PFSK-1 (cell line): Measurements from ENCODE around the gene PSTK.

ENCODE experiments used
- POLR2AphosphoS5 ChIP-seq: IDR thresholded peaks from 2 replicates; pipeline ENCODE4 v1.6.1; 2012; ENCODE audit warnings: low read depth, mild to moderate bottlenecking, control low read depth, low read length, moderate library complexity
- REST ChIP-seq, 2 experiments: IDR thresholded peaks; 2 replicates each; pipeline versions ENCODE4 v1.6.1 to v1.8.0; 2011 to 2012; ENCODE audit warnings: low read depth in 2 of 2, low read length in 2 of 2, control low read depth in 1 of 2, inconsistent platforms in 1 of 2, mild to moderate bottlenecking in 1 of 2, moderate library complexity in 1 of 2; ENCODE audit not compliant: insufficient read depth in 1 of 2
- TAF1 ChIP-seq: IDR thresholded peaks from 2 replicates; pipeline ENCODE4 v1.6.1; 2012; ENCODE audit warnings: low read length, control low read depth, borderline replicate concordance; ENCODE audit not compliant: insufficient read depth

GRCh38 chr10:122957474-122957873, 22.7 kb upstream of the PSTK start:
- TF ChIP-seq REST (IDR thresholded peaks at IDR 0.05; ENCODE audit: insufficient read depth in 1 of 2, low read depth in 2 of 2, low read length in 2 of 2), result no peak
- TF ChIP-seq POLR2AphosphoS5, result no peak
- TF ChIP-seq TAF1, result no peak
